Endodermal cell (in vitro differentiated cells): ENCODE results near the gene FAM193A. TPM values are rescaled to one million over a fixed set of nuclear protein-coding genes. Genes with fewer than 3 reads are reported as not detected.
"Not testable (repeated sequence)": the region's sequence is repeated elsewhere in the genome, so short reads cannot be mapped to it uniquely, and the experiment has no call there.

ENCODE experiments used
- DNase-seq: peaks from one replicate; pipeline ENCODE4 v3.0.0-alpha.2; 2017
- H3K27ac ChIP-seq: 2 replicates; pipeline ENCODE4 v1.5.1; 2013; ENCODE audit warnings: mild to moderate bottlenecking, low read depth, low read length, moderate library complexity
- H3K27me3 ChIP-seq: 2 replicates; pipeline ENCODE4 v1.6.1; 2013; ENCODE audit warnings: mild to moderate bottlenecking, low read length, moderate library complexity; ENCODE audit not compliant: insufficient read depth, control insufficient read depth, poor library complexity, severe bottlenecking
- H3K36me3 ChIP-seq: 2 replicates; pipeline ENCODE4 v1.7.0; 2013; ENCODE audit warnings: mild to moderate bottlenecking, low read length, moderate library complexity; ENCODE audit not compliant: control insufficient read depth, insufficient read depth
- H3K4me1 ChIP-seq: one replicate; pipeline ENCODE4 v1.7.0; 2013; ENCODE audit warnings: low read length; ENCODE audit not compliant: control insufficient read depth, insufficient read depth
- H3K4me3 ChIP-seq: 2 replicates; pipeline ENCODE4 v1.5.1; 2013; ENCODE audit warnings: mild to moderate bottlenecking, low read length, moderate library complexity
- H3K9ac ChIP-seq: 2 replicates; pipeline ENCODE4 v1.6.1; 2013; ENCODE audit warnings: mild to moderate bottlenecking, low read length, moderate library complexity; ENCODE audit not compliant: poor library complexity, severe bottlenecking; ENCODE audit errors: extremely low read depth
- H3K9me3 ChIP-seq: 2 replicates; pipeline ENCODE4 v1.6.1; 2013; ENCODE audit warnings: mild to moderate bottlenecking, low read length, moderate library complexity; ENCODE audit not compliant: control insufficient read depth
- H3K27ac Mint-ChIP-seq: 2 replicates; pipeline ENCODE4 v1.8.0; 2020; ENCODE audit warnings: mixed read lengths
- H3K27me3 Mint-ChIP-seq: 2 replicates; pipeline ENCODE4 v1.8.0; 2021; ENCODE audit warnings: mild to moderate bottlenecking, mixed read lengths; ENCODE audit not compliant: insufficient read depth
- H3K36me3 Mint-ChIP-seq: 2 replicates; pipeline ENCODE4 v1.8.0; 2020; ENCODE audit warnings: low read depth, mixed read lengths
- H3K4me1 Mint-ChIP-seq: 2 replicates; pipeline ENCODE4 v1.8.0; 2020; ENCODE audit warnings: mixed read lengths
- H3K4me3 Mint-ChIP-seq: 2 replicates; pipeline ENCODE4 v1.8.0; 2020; ENCODE audit warnings: mild to moderate bottlenecking, moderate library complexity, mixed read lengths
- H3K9me3 Mint-ChIP-seq: 2 replicates; pipeline ENCODE4 v1.8.0; 2020; ENCODE audit warnings: mild to moderate bottlenecking, mixed read lengths
- CTCF ChIP-seq: fragments of 200-600 bp; sonication (generic); conservative IDR thresholded peaks from 2 replicates; pipeline ENCODE4 v1.5.0; 2021; ENCODE audit warnings: antibody characterized with exemption, mild to moderate bottlenecking
- WGBS, 2 experiments: methylation state at CpG; one replicate each; pipeline versions ENCODE4 v1.1.5 to v1.1.7; 2013; ENCODE audit warnings: missing lambda C conversion rate in 2 of 2, mixed read lengths in 1 of 2; ENCODE audit not compliant: insufficient coverage in 1 of 2, insufficient read length in 1 of 2; 5-methylcytosine and 5-hydroxymethylcytosine counted together
- total RNA-seq, 2 donors: library from RNA; stranded (reverse); fragmentation: NEBNext Ultra II Directional in 1 of 2; extraction: Animal tissue kit (Norgen Biotek cat#: 25700) in 1 of 2; gene quantifications; 2 replicates in 1 of 2; 3 replicates in 1 of 2; pipeline ENCODE4 v1.2.1, GENCODE V29; 2021

FAM193A gene
- total RNA-seq, 2 donors from 2014 or later: 32.1 to 39.0 TPM

- Mint-ChIP-seq H3K27me3 (no peaks in the 10 kb centered on the region), H3K27ac (peak overlapping the region; percentile 50), H3K9me3 (no peaks in the 10 kb centered on the region), H3K36me3 (peaks cover 60% of the 10 kb centered on the region), H3K4me1 (no peaks in the 10 kb centered on the region), H3K4me3 (no peak overlapping the region)
- Histone ChIP-seq H3K4me3 (no peak overlapping the region), H3K9me3 (no peaks in the 10 kb centered on the region), H3K4me1 (no peaks in the 10 kb centered on the region), H3K27ac (no peak overlapping the region), H3K9ac (no peak overlapping the region), H3K36me3 (peaks cover 73% of the 10 kb centered on the region), H3K27me3 (no peaks in the 10 kb centered on the region)
- no peak for DNase-seq
- TF ChIP-seq CTCF: no peak
- WGBS, 2 experiments: 83 to 93% methylated on average over 2 to 3 of the region's 3 CpGs
Observed at GRCh38 chr4:2672082-2672481, 135.6 kb downstream of the FAM193A start.

GRCh38 chr4:2672700-2673099 is 136.3 kb downstream of the FAM193A start:
- TF ChIP-seq CTCF: no peak
- H3K27me3 ChIP-seq: no peaks in the 10 kb centered on the region
- H3K9me3 ChIP-seq: no peaks in the 10 kb centered on the region
- WGBS, 2 experiments: 93 to 100% methylated on average over 2 of the region's 2 CpGs
- Mint-ChIP-seq H3K4me1 (no peaks in the 10 kb centered on the region), H3K9me3 (no peaks in the 10 kb centered on the region), H3K36me3 (peaks cover 64% of the 10 kb centered on the region), H3K27me3 (no peaks in the 10 kb centered on the region), H3K4me3 (no peak overlapping the region), H3K27ac (no peak overlapping the region)
- DNase-seq: no peak
- H3K9ac ChIP-seq: no peak overlapping the region
- peaks cover 70% of the 10 kb centered on the region for H3K36me3 ChIP-seq
- no peak overlapping the region for H3K27ac ChIP-seq
- no peaks in the 10 kb centered on the region for H3K4me1 ChIP-seq
- H3K4me3 ChIP-seq: no peak overlapping the region

- Histone ChIP-seq H3K4me3 (no peak overlapping the region), H3K27me3 (no peaks in the 10 kb centered on the region), H3K36me3 (peaks cover 70% of the 10 kb centered on the region), H3K27ac (no peak overlapping the region), H3K4me1 (no peaks in the 10 kb centered on the region), H3K9ac (no peak overlapping the region), H3K9me3 (no peaks in the 10 kb centered on the region)
- H3K9me3 Mint-ChIP-seq: no peaks in the 10 kb centered on the region
- H3K27me3 Mint-ChIP-seq: no peaks in the 10 kb centered on the region
- H3K4me3 Mint-ChIP-seq: no peak overlapping the region
- no peak overlapping the region for H3K27ac Mint-ChIP-seq
- no peaks in the 10 kb centered on the region for H3K4me1 Mint-ChIP-seq
- TF ChIP-seq CTCF: peak; percentile 59
- WGBS, 2 experiments: 100% methylated on average over 1 of the region's 1 CpG; no CpG with 5 or more reads in 1 of the 2 experiments
- peaks cover 67% of the 10 kb centered on the region for H3K36me3 Mint-ChIP-seq
- no peak for DNase-seq
Observed at GRCh38 chr4:2673157-2673556, 136.7 kb downstream of the FAM193A start.

DNA sequence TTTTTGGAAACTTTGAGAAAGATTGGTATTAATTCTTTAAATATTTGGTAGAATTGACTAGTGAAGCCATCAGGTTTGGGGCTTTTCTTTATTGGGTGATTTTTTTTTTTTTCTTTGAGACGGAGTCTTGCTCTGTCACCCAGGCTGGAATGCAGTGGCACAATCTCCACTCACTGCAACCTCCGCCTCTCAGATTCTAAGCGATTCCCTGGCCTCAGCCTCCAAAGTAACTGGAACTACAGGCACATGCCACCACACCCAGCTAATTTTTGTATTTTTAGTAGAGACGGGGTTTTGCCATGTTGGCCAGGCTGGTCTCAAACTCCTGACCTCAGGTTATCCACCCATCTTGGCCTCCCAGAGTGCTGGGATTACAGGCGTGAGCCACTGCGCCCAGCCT is 143.3 kb downstream of the FAM193A start:
- not testable (repeated sequence) for DNase-seq, H3K4me3 Mint-ChIP-seq, H3K27me3 ChIP-seq, H3K4me1 ChIP-seq, H3K9me3 ChIP-seq, H3K27me3 Mint-ChIP-seq, H3K9ac ChIP-seq, H3K9me3 Mint-ChIP-seq, H3K4me3 ChIP-seq, H3K27ac ChIP-seq, H3K4me1 Mint-ChIP-seq, H3K27ac Mint-ChIP-seq
- peaks cover 57% of the 10 kb centered on the region for H3K36me3 ChIP-seq
- 96 to 100% methylated on average over 5 to 6 of the region's 6 CpGs for WGBS, 2 experiments
- H3K36me3 Mint-ChIP-seq: peaks cover 80% of the 10 kb centered on the region
